CD4-positive, alpha-beta T cell (primary cell): ENCODE measurements around the gene AAMP. TPM values are rescaled to one million over a fixed set of nuclear protein-coding genes. Genes with fewer than 3 reads are reported as not detected.

Experiments used
- ATAC-seq: fragments of 200-7000 bp; cut with Tn5 transposase; one replicate; pipeline ENCODE4 v1.10.0; 2022; ENCODE audit warnings: mild to moderate bottlenecking; ENCODE audit not compliant: poor library complexity
- CTCF ChIA-PET: fragments of 350-600 bp; sonication (Branson Sonifier 250); formaldehyde crosslinking; loops from one replicate; lab custom pipeline; 2021; ENCODE audit warnings: antibody characterized with exemption, inconsistent platforms; lab: Charles Lee
- POLR2A ChIA-PET: fragments of 350-600 bp; sonication (Branson Sonifier 250); formaldehyde crosslinking; loops from one replicate; lab custom pipeline; 2021; ENCODE audit warnings: antibody characterized with exemption, inconsistent platforms; lab: Charles Lee
- DNase-seq, 14 experiments: peaks; one replicate each; pipeline ENCODE4 v3.0.0-alpha.2; 2013 to 2020; ENCODE audit warnings: mixed read lengths in 2 of 14
- H3K27ac ChIP-seq, 2 donors: one replicate each; pipeline versions ENCODE4 v1.5.1 to v1.7.0; 2013; ENCODE audit warnings: low read length in 2 of 2, low read depth in 1 of 2, mild to moderate bottlenecking in 1 of 2
- H3K27me3 ChIP-seq, 2 experiments: 1 replicate in 1 of 2; 2 replicates in 1 of 2; pipeline versions ENCODE4 v1.6.1 to v1.7.0; 2013; ENCODE audit warnings: low read length in 2 of 2, control low read depth in 1 of 2, mild to moderate bottlenecking in 1 of 2, moderate library complexity in 1 of 2; ENCODE audit not compliant: insufficient read depth in 2 of 2, control insufficient read depth in 1 of 2
- H3K36me3 ChIP-seq: one replicate; pipeline ENCODE4 v1.6.1; 2013; ENCODE audit warnings: low read length, control low read depth; ENCODE audit not compliant: insufficient read depth
- H3K4me1 ChIP-seq: one replicate; pipeline ENCODE4 v1.6.1; 2013; ENCODE audit warnings: low read length, control low read depth; ENCODE audit not compliant: insufficient read depth
- H3K4me3 ChIP-seq: one replicate; pipeline ENCODE4 v1.5.1; 2013; ENCODE audit warnings: mild to moderate bottlenecking, low read length, moderate library complexity
- H3K9me3 ChIP-seq, 2 experiments: 1 replicate in 1 of 2; 2 replicates in 1 of 2; pipeline versions ENCODE4 v1.6.1 to v1.7.0; 2013; ENCODE audit warnings: low read length in 2 of 2, mild to moderate bottlenecking in 2 of 2, control low read depth in 1 of 2, moderate library complexity in 1 of 2; ENCODE audit not compliant: control insufficient read depth in 1 of 2, insufficient read depth in 1 of 2
- H3K27ac Mint-ChIP-seq: one replicate; pipeline ENCODE4 v1.8.0; 2020; ENCODE audit warnings: mixed read lengths
- H3K27me3 Mint-ChIP-seq: one replicate; pipeline ENCODE4 v1.8.0; 2021; ENCODE audit warnings: mixed read lengths
- H3K36me3 Mint-ChIP-seq: one replicate; pipeline ENCODE4 v1.8.0; 2021; ENCODE audit warnings: low read depth, mixed read lengths
- H3K4me1 Mint-ChIP-seq: one replicate; pipeline ENCODE4 v1.8.0; 2021; ENCODE audit warnings: low read depth, mixed read lengths
- H3K4me3 Mint-ChIP-seq: one replicate; pipeline ENCODE4 v1.8.0; 2020; ENCODE audit warnings: mild to moderate bottlenecking, mixed read lengths
- H3K9me3 Mint-ChIP-seq: one replicate; pipeline ENCODE4 v1.8.0; 2020; ENCODE audit warnings: mixed read lengths
- CTCF ChIP-seq: fragments of 200-600 bp; IDR thresholded peaks from one replicate; pipeline ENCODE4 v1.8.0; 2022; ENCODE audit warnings: antibody characterized with exemption, mild to moderate bottlenecking
- intact Hi-C, 2 experiments: fragments of 100-400 bp; cut with DNase I in 1 of 2; cut with micrococcal nuclease in 1 of 2; formaldehyde crosslinking; loops; one replicate each; pipeline versions ENCODE4 v1.15.1 to v1.9.0; 2023 to 2025; cut with DNase I, micrococcal nuclease
- total RNA-seq, 174 experiments: library from RNA in 2 of 174; stranded (reverse) in 2 of 174; gene quantifications; one replicate each; pipeline ENCODE4 v1.2.3 and lab custom pipeline; 2021 to 2026

AAMP gene
- total RNA-seq, 2 experiments from 2014 or later: 40.2 to 42.5 TPM

DNA sequence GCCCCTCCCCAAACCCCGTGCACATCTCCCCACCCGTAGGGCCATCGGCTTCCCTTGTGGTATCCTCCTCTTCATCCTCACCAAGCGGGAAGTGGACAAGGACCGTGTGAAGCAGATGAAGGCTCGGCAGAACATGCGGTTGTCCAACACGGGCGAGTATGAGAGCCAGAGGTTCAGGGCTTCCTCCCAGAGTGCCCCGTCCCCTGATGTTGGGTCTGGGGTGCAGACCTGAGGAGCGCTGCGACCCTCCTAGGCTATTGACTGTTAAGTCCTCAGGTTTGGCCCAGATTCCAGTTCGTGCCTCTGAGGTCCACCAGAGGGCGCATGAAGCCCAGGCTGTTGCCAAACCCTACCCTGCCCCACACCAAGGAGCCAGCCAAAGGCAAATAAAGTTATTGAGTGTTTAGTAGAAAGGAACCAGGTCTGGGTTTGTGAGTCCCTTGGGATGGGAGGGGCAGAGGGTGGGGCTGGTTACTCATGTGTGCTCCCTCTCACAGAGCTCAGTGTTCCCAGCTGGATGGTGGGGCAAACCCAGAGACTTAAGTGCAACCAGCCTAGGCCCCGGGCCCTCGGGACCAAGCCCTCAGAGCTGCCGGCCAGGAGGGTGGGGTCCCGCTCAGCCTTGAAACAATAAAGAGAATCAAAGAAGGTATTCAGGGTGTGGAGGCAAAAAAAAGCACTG, 2.7 kb upstream of the AAMP start:
- H3K4me1 ChIP-seq: peaks cover 47% of the 10 kb centered on the region
- peaks cover 50% of the 10 kb centered on the region for H3K4me1 Mint-ChIP-seq

GRCh38 chr2:218271865-218272530, 2.1 kb upstream of the AAMP start:
- no peak for TF ChIP-seq CTCF
- CTCF ChIA-PET: interaction anchor here (1.2 to 6.5 kb wide), 5 partner anchors 12 to 124 kb away, joined by 6 to 68 read pairs (median 21); partner anchors contain the start of genes CATIP and TMBIM1
- H3K4me1 ChIP-seq: peaks cover 51% of the 10 kb centered on the region
- intact Hi-C loops: loop anchor here (1.0 to 5.0 kb wide), 7 partner anchors 17 to 385 kb away; partner anchors contain the start of genes CATIP (in 2 of the 2), ARPC2 (in 1 of the 2), BCS1L (in 1 of the 2) and ZNF142 (in 1 of the 2)
- peaks cover 51% of the 10 kb centered on the region for H3K4me1 Mint-ChIP-seq
- H3K27me3 ChIP-seq: no peaks in the 10 kb centered on the region
- ATAC-seq (no peak), DNase-seq (no peak)
- peak overlapping the region; percentile 81 for H3K27ac Mint-ChIP-seq
- no peak overlapping the region for H3K4me3 ChIP-seq
- peaks cover 48% of the 10 kb centered on the region for H3K36me3 ChIP-seq
- H3K4me3 Mint-ChIP-seq: peak overlapping the region; percentile 88
- H3K9me3 Mint-ChIP-seq: no peaks in the 10 kb centered on the region
- peaks cover 64% of the 10 kb centered on the region for H3K36me3 Mint-ChIP-seq
- H3K27ac ChIP-seq: peak overlapping the region in 1 of 2 donors; percentile 13
- POLR2A ChIA-PET: interaction anchor here (0.6 to 8.0 kb wide), 11 partner anchors 16 to 388 kb away, joined by 3 to 221 read pairs (median 10); partner anchors contain the start of genes ARPC2, BCS1L, CATIP and CTDSP1
- no peaks in the 10 kb centered on the region for H3K27me3 Mint-ChIP-seq
- H3K9me3 ChIP-seq: no peaks in the 10 kb centered on the region

More for the DNA sequence above, 2.7 kb upstream of the AAMP start:
- DNase-seq (peak; percentile 69 to 91 (median 76)), ATAC-seq (peak; percentile 15)
- Histone ChIP-seq H3K9me3 (no peaks in the 10 kb centered on the region), H3K27ac (peak overlapping the region; percentile 13 to 52), H3K27me3 (no peaks in the 10 kb centered on the region), H3K4me3 (no peak overlapping the region), H3K36me3 (peaks cover 48% of the 10 kb centered on the region)
- Mint-ChIP-seq H3K9me3 (no peaks in the 10 kb centered on the region), H3K36me3 (peaks cover 64% of the 10 kb centered on the region), H3K27ac (peak overlapping the region; percentile 81), H3K27me3 (no peaks in the 10 kb centered on the region), H3K4me3 (peak overlapping the region; percentile 88)
- ChIA-PET POLR2A (interaction anchor here (0.8 to 8.0 kb wide), 7 partner anchors 15 to 293 kb away, joined by 3 to 221 read pairs (median 5); partner anchors contain the start of genes CATIP and TMBIM1), CTCF (interaction anchor here (0.7 to 6.5 kb wide), 6 partner anchors 12 to 123 kb away, joined by 3 to 68 read pairs (median 14); partner anchors contain the start of genes CATIP and TMBIM1)
- TF ChIP-seq CTCF: peak; percentile 77
- intact Hi-C loops: loop anchor here (1.0 to 5.0 kb wide), 6 partner anchors 17 to 385 kb away; partner anchors contain the start of genes CATIP (in 2 of the 2), BCS1L (in 1 of the 2) and ZNF142 (in 1 of the 2)

DNA sequence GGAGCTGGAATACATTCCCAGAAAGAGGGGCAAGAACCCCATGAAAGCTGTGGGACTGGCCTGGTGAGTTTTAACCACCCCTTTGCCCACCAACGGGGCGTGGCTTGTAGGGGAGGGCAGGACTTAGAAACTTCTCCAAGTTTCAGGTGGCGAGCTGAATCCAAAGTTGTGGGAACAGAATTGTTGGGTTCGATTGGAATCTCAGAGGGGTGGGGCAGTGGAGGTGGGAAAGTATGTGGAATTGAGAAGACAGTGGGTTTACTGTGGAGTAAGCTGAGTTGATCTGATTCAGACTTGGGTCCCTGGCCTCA, 1.5 kb upstream of the AAMP start:
- H3K36me3 Mint-ChIP-seq: peaks cover 64% of the 10 kb centered on the region
- DNase-seq: peak in 1 of 14 experiments; percentile 32
- H3K27ac ChIP-seq: peak overlapping the region in 1 of 2 donors; percentile 16
- peaks cover 54% of the 10 kb centered on the region for H3K4me1 Mint-ChIP-seq
- H3K9me3 ChIP-seq: no peaks in the 10 kb centered on the region
- CTCF ChIA-PET: interaction anchor here (1.2 to 6.5 kb wide), 6 partner anchors 15 to 124 kb away, joined by 3 to 68 read pairs (median 16); partner anchors contain the start of genes CATIP and TMBIM1
- no peaks in the 10 kb centered on the region for H3K27me3 Mint-ChIP-seq
- H3K4me3 Mint-ChIP-seq: peak overlapping the region; percentile 88
- TF ChIP-seq CTCF: no peak
- H3K27me3 ChIP-seq: no peaks in the 10 kb centered on the region
- H3K4me1 ChIP-seq: peaks cover 55% of the 10 kb centered on the region
- intact Hi-C loops: loop anchor here (2.0 to 5.0 kb wide), 2 partner anchors 55 to 386 kb away; partner anchors contain the start of genes ARPC2 (in 1 of the 2), BCS1L (in 1 of the 2) and ZNF142 (in 1 of the 2)
- no peak overlapping the region for H3K4me3 ChIP-seq
- ATAC-seq: no peak
- POLR2A ChIA-PET: interaction anchor here (0.6 to 8.0 kb wide), 13 partner anchors 17 to 388 kb away, joined by 3 to 221 read pairs (median 10); partner anchors contain the start of genes ARPC2, BCS1L, CATIP and CTDSP1
- no peaks in the 10 kb centered on the region for H3K9me3 Mint-ChIP-seq
- peaks cover 48% of the 10 kb centered on the region for H3K36me3 ChIP-seq
- H3K27ac Mint-ChIP-seq: peak overlapping the region; percentile 81
